CD14-positive monocyte (primary cell): Measurements from ENCODE around the gene ARHGDIB. TPM values are rescaled to one million over a fixed set of nuclear protein-coding genes. Genes with fewer than 3 reads are reported as not detected.

Source experiments
- DNase-seq, 3 donors: peaks; one replicate each; pipeline ENCODE4 v3.0.0-alpha.2; 2011 to 2022
- H2AFZ ChIP-seq: 2 replicates; pipeline ENCODE4 v1.6.0; 2012; ENCODE audit warnings: mild to moderate bottlenecking, low read depth, low read length, inconsistent platforms; ENCODE audit not compliant: insufficient read depth, poor library complexity, severe bottlenecking
- H3K27ac ChIP-seq, 2 donors: 1 replicate in 1 of 2; 2 replicates in 1 of 2; pipeline ENCODE4 v1.5.1; 2012 to 2013; ENCODE audit warnings: low read length in 2 of 2, control low read depth in 1 of 2, inconsistent platforms in 1 of 2, low read depth in 1 of 2, mild to moderate bottlenecking in 1 of 2
- H3K27me3 ChIP-seq, 2 donors: one replicate each; pipeline versions ENCODE4 v1.6.0 to v1.6.1; 2011 to 2013; ENCODE audit warnings: low read length in 2 of 2; ENCODE audit not compliant: control insufficient read depth in 2 of 2, insufficient read depth in 2 of 2
- H3K36me3 ChIP-seq, 2 donors: replicated peaks in 1 of 2; 1 replicate in 1 of 2; 2 replicates in 1 of 2; pipeline versions ENCODE4 v1.5.1 to v1.6.1; 2012 to 2013; ENCODE audit warnings: low read length in 2 of 2, control low read depth in 1 of 2, inconsistent platforms in 1 of 2, mild to moderate bottlenecking in 1 of 2; ENCODE audit not compliant: insufficient read depth in 2 of 2, control insufficient read depth in 1 of 2
- H3K4me1 ChIP-seq, 2 donors: 1 replicate in 1 of 2; 2 replicates in 1 of 2; pipeline versions ENCODE4 v1.5.1 to v1.6.1; 2012 to 2013; ENCODE audit warnings: low read length in 2 of 2, control low read depth in 1 of 2, inconsistent platforms in 1 of 2, mild to moderate bottlenecking in 1 of 2, moderate library complexity in 1 of 2; ENCODE audit not compliant: insufficient read depth in 2 of 2, control insufficient read depth in 1 of 2
- H3K4me2 ChIP-seq: replicated peaks from 2 replicates; pipeline ENCODE3; 2012; ENCODE audit warnings: low read length, moderate library complexity, mild to moderate bottlenecking; ENCODE audit not compliant: poor library complexity, severe bottlenecking; ENCODE audit errors: extremely low read depth
- H3K4me3 ChIP-seq, 3 experiments: fragments of 200-600 bp in 1 of 3; sonication (generic) in 1 of 3; replicated peaks in 1 of 3; 1 replicate in 2 of 3; 2 replicates in 1 of 3; pipeline ENCODE4 v1.5.1; 2011 to 2013; ENCODE audit warnings: low read length in 3 of 3, mild to moderate bottlenecking in 3 of 3, control low read depth in 2 of 3, low read depth in 2 of 3, inconsistent platforms in 1 of 3, moderate library complexity in 1 of 3
- H3K79me2 ChIP-seq: 2 replicates; pipeline ENCODE4 v1.6.0; 2012; ENCODE audit warnings: mild to moderate bottlenecking, control low read depth, inconsistent platforms, low read length, moderate library complexity; ENCODE audit not compliant: insufficient read depth
- H3K9ac ChIP-seq: 2 replicates; pipeline ENCODE4 v1.6.0; 2017; ENCODE audit warnings: low read length, mild to moderate bottlenecking; ENCODE audit not compliant: insufficient read depth, poor library complexity, severe bottlenecking
- H3K9me3 ChIP-seq, 2 donors: replicated peaks in 1 of 2; 1 replicate in 1 of 2; 2 replicates in 1 of 2; pipeline versions ENCODE4 v1.5.1 to v1.6.1; 2012 to 2013; ENCODE audit warnings: low read length in 2 of 2, control low read depth in 1 of 2; ENCODE audit not compliant: control insufficient read depth in 1 of 2, insufficient read depth in 1 of 2
- H4K20me1 ChIP-seq: 2 replicates; pipeline ENCODE4 v1.6.0; 2012; ENCODE audit warnings: mild to moderate bottlenecking, low read length, control low read depth, moderate library complexity; ENCODE audit not compliant: insufficient read depth
- H3K27ac Mint-ChIP-seq, 7 donors: one replicate each; pipeline ENCODE4 v1.8.0; 2020; ENCODE audit warnings: mild to moderate bottlenecking in 7 of 7, mixed read lengths in 7 of 7, moderate library complexity in 6 of 7, inconsistent platforms in 2 of 7
- H3K27me3 Mint-ChIP-seq, 3 donors: one replicate each; pipeline ENCODE4 v1.8.0; 2021 to 2022; ENCODE audit warnings: low read depth in 3 of 3, mild to moderate bottlenecking in 3 of 3, mixed read lengths in 3 of 3, moderate library complexity in 3 of 3, inconsistent platforms in 1 of 3
- H3K36me3 Mint-ChIP-seq, 2 donors: one replicate each; pipeline ENCODE4 v1.8.0; 2020; ENCODE audit warnings: mixed read lengths in 2 of 2, inconsistent platforms in 1 of 2, mild to moderate bottlenecking in 1 of 2
- H3K4me1 Mint-ChIP-seq: one replicate; pipeline ENCODE4 v1.8.0; 2020; ENCODE audit warnings: mild to moderate bottlenecking, mixed read lengths
- H3K4me3 Mint-ChIP-seq, 2 donors: one replicate each; pipeline ENCODE4 v1.8.0; 2020; ENCODE audit warnings: mild to moderate bottlenecking in 2 of 2, mixed read lengths in 2 of 2, moderate library complexity in 1 of 2
- H3K9me3 Mint-ChIP-seq, 7 donors: one replicate each; pipeline ENCODE4 v1.8.0; 2020 to 2022; ENCODE audit warnings: mixed read lengths in 7 of 7, mild to moderate bottlenecking in 6 of 7, moderate library complexity in 6 of 7, inconsistent platforms in 2 of 7
- WGBS: methylation state at CpG from one replicate; pipeline ENCODE4 v1.1.5; 2013; ENCODE audit warnings: missing lambda C conversion rate; ENCODE audit not compliant: insufficient coverage; 5-methylcytosine and 5-hydroxymethylcytosine counted together
- intact Hi-C, 2 donors: fragments of 100-400 bp; cut with micrococcal nuclease; formaldehyde crosslinking; loops; one replicate each; pipeline versions ENCODE4 v1.15.0 to v1.15.1; 2023
- polyA plus RNA-seq, 3 donors: library from polyadenylated mRNA; depleted of rRNA in 1 of 3; unstranded in 2 of 3; stranded (reverse) in 1 of 3; fragments of 300-500 nt in 2 of 3; fragments of >200 nt in 1 of 3; fragmentation: Illumina TruSeq in 2 of 3; gene quantifications; 1 replicate in 2 of 3; 2 replicates in 1 of 3; pipeline ENCODE4 v1.2.3, GENCODE V29; 2012 to 2021
- TF ChIP-seq, protein P1 (sequence below): fragments of 200-600 bp; IDR thresholded peaks from one replicate; pipeline ENCODE4 v1.8.0; 2022; ENCODE audit warnings: antibody characterized with exemption, mild to moderate bottlenecking

Gene ARHGDIB
- polyA plus RNA-seq, 3 donors: 1,199 to 2,228 (median 1,854) TPM

GRCh38 chr12:14999021-14999694, 37.8 kb upstream of the ARHGDIB start:
- no CpG with 5 or more reads among the region's 2 CpGs for WGBS
- no peak overlapping the region for H3K4me3 ChIP-seq
- Mint-ChIP-seq H3K27ac (no peak overlapping the region), H3K27me3 (peaks cover 1 to 10% (median 6%) of the 10 kb centered on the region in 3 donors), H3K4me1 (peaks cover 12% of the 10 kb centered on the region), H3K36me3 (no peaks in the 10 kb centered on the region), H3K4me3 (no peak overlapping the region), H3K9me3 (no peaks in the 10 kb centered on the region)
- H3K27me3 ChIP-seq: peaks cover 7 to 12% of the 10 kb centered on the region in 2 donors
- H2AFZ ChIP-seq: no peak overlapping the region
- H3K79me2 ChIP-seq: no peaks in the 10 kb centered on the region
- H3K9ac ChIP-seq: no peak overlapping the region
- no peaks in the 10 kb centered on the region for H3K36me3 ChIP-seq
- H3K4me2 ChIP-seq: no peak overlapping the region
- no peaks in the 10 kb centered on the region for H3K9me3 ChIP-seq
- H3K27ac ChIP-seq: no peak overlapping the region
- H3K4me1 ChIP-seq: peaks cover 3 to 4% of the 10 kb centered on the region in 2 donors
- intact Hi-C loops: loop anchor here (5.0 kb wide), 2 partner anchors 37 to 152 kb away; partner anchors contain the start of gene ARHGDIB (in 1 of the 2)
- DNase-seq: no peak
- TF ChIP-seq, protein P1, sequence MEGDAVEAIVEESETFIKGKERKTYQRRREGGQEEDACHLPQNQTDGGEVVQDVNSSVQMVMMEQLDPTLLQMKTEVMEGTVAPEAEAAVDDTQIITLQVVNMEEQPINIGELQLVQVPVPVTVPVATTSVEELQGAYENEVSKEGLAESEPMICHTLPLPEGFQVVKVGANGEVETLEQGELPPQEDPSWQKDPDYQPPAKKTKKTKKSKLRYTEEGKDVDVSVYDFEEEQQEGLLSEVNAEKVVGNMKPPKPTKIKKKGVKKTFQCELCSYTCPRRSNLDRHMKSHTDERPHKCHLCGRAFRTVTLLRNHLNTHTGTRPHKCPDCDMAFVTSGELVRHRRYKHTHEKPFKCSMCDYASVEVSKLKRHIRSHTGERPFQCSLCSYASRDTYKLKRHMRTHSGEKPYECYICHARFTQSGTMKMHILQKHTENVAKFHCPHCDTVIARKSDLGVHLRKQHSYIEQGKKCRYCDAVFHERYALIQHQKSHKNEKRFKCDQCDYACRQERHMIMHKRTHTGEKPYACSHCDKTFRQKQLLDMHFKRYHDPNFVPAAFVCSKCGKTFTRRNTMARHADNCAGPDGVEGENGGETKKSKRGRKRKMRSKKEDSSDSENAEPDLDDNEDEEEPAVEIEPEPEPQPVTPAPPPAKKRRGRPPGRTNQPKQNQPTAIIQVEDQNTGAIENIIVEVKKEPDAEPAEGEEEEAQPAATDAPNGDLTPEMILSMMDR: no peak
- no peaks in the 10 kb centered on the region for H4K20me1 ChIP-seq

- Mint-ChIP-seq H3K4me1 (peaks cover 20% of the 10 kb centered on the region), H3K4me3 (no peak overlapping the region), H3K36me3 (no peaks in the 10 kb centered on the region), H3K27me3 (peaks cover 1 to 10% (median 6%) of the 10 kb centered on the region in 3 donors), H3K27ac (no peak overlapping the region), H3K9me3 (no peaks in the 10 kb centered on the region)
- Histone ChIP-seq H3K4me1 (peaks cover 6 to 13% of the 10 kb centered on the region in 2 donors), H3K4me2 (no peak overlapping the region), H3K79me2 (no peaks in the 10 kb centered on the region), H3K27ac (no peak overlapping the region), H3K27me3 (peaks cover 4 to 10% of the 10 kb centered on the region in 2 donors), H2AFZ (no peak overlapping the region), H3K9me3 (no peaks in the 10 kb centered on the region), H3K9ac (no peak overlapping the region), H3K36me3 (no peaks in the 10 kb centered on the region), H3K4me3 (no peak overlapping the region), H4K20me1 (no peaks in the 10 kb centered on the region)
- TF ChIP-seq, protein P1: no peak
- DNase-seq: no peak
- no CpG with 5 or more reads among the region's 3 CpGs for WGBS
- intact Hi-C loops: loop anchor here (5.0 kb wide), 2 partner anchors 36 to 151 kb away; partner anchors contain the start of gene ARHGDIB (in 1 of the 2)
These were observed 36.6 kb upstream of the ARHGDIB start for GRCh38 chr12:14997998-14998397.
